GM19452 (cell line): ENCODE results near the gene PTPRU.

Experiments used
- ATAC-seq: cut with Tn5 transposase; IDR thresholded peaks from one replicate; pipeline ENCODE4 v1.9.1; 2021; ENCODE audit not compliant: unreplicated experiment

Gene PTPRU

DNA sequence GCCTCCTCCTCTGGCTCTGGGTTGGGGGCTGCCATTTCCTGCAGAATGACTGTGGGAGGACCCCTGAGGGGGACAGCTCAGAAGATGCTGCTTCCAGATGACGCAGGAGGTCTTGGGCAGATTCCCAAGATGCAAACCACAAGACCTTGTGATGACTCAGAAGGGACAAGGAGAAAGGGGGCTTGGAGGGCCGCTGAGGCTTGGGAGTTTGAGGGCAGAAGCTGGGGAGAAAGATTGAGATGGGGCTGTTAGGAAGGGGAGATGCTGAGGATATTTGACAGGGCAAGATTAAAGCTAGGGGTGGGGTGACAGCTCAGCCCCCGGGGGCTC, 7.5 kb downstream of the PTPRU start:
- ATAC-seq, result no peak

DNA sequence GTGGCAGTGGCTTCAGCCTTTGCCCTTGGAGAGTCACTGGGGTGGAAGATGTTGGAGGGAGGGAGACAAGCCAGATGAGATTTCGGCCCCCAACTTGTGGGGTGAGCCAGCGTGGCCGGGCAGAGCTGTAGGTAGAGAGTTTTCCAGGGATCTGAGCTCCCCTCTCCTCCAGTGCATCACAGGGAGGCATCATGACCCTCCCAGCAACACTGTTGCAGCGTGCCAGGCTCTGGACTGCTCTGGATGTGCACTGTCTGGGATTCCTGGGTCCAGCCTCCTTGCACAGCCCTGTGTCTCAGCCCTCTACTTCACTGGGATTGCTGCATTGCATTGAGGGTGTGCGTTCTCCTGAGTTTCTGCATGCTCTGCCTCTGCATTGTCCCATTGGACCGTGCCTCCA, 8.9 kb downstream of the PTPRU start:
- no peak for ATAC-seq

DNA sequence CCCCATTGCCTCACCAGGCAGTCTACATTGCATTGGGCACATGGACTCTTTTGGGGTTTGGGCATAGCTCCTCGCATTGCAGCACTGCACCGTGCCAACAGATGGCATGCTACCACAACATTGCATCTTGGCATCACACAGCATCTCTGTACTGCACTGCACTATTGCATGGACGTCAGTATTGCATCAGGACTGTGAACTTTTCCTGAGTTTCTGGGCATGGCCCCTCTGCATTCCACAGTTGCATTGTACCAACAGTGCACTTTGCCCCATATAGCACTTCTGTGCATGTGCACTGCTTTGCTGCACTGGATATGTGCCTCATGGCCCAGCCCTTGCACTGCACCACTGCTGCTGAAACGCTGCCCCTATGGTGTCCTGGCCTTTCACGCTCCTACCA, 9.6 kb downstream of the PTPRU start:
- no peak for ATAC-seq

DNA sequence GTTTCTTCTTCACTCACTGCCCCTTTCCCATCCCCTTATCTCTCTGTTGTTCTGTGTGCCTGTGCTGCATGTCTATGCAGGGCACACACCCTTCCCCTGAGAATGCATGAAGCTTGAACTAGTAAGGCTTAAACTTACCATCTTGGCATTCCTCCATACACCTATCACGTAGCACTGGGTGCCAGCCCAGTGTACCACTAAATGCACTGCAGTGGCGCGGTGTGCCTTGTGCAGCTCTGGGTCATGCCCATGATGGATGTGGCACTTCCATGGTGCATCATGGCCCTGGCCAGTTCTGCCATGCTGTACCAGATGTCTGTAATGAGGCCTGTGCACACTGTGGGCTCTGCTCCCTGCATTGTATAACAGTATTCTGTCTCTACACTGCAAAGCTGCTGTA, 10.7 kb downstream of the PTPRU start:
- ATAC-seq, result no peak

DNA sequence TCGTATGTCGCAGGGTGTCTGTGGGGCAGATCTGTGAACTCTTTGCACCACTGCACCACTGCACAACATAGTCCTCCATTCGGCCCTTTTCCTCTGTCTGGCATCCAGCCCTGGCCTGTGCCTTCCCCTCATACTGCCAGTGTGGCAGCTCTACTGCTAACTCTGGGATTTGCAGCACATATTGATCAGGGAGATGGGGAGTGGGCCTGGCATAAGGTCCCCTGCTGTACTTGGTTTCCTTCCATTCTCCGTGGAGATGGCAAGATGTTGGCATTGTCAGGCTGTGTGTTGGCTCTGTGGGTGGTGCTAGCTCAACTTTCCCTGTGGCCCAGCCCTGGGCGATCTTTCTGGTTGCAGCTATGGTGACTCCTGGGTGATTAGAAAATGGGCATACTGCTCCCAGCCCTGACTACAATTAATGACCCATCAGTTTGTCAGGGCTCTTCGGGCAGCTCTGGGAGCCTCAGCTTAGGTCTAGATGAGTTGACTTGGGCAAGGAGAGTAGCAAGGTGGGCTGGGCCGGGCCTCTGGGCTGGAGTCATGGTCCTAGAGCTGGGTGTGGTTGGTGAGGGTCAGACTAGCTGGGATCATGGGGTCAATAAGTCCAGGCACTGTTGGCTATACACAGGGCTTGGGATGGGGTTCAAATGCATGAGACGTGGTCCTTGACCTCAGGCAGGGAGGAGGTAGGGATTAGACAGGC, 11.4 kb downstream of the PTPRU start:
- ATAC-seq, result no peak

DNA sequence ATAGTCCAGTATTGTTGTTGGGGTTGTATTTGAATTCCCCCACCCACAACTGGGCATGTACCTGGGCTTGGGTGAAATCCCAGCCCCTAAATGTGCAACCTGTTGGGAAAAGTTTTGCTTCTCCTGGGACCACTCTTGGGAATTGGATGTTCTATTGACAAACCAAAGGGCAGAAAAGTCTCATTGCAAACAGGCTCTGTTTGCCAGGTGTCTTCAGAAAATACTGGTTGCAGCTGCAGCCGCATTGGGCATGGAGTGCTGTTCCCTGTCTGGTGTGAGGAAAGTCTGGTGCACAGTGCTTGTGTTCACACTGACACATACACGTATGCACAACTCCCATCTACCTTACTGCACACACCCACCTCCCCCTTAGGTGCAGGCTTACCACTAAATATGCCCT, 12.1 kb downstream of the PTPRU start:
- no peak for ATAC-seq

DNA sequence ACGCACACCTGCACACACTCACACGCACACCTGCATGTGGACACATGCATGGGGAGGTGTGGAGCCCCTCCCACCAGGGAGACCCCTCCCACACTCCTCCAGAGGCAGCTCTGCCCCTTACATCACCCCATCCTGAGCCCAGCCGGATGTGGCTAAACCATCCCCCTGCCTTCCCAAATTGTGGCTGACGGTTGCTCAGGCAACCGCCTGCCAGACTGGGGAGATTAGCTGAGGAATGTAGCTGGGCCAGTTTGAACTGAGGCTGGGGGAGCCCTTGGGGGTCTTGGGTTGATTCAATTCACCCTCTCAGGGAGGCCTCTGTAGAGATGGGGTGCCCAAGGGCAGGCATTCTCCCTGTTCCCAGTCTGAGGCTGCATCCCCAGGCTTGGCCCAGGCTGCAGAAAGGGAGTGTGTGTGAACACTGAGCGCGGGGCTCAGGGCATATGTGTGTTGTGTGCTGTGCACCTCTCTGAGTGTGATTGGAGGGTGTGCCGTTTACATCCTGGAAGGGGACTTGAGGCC, 12.9 kb downstream of the PTPRU start:
- ATAC-seq, result no peak

DNA sequence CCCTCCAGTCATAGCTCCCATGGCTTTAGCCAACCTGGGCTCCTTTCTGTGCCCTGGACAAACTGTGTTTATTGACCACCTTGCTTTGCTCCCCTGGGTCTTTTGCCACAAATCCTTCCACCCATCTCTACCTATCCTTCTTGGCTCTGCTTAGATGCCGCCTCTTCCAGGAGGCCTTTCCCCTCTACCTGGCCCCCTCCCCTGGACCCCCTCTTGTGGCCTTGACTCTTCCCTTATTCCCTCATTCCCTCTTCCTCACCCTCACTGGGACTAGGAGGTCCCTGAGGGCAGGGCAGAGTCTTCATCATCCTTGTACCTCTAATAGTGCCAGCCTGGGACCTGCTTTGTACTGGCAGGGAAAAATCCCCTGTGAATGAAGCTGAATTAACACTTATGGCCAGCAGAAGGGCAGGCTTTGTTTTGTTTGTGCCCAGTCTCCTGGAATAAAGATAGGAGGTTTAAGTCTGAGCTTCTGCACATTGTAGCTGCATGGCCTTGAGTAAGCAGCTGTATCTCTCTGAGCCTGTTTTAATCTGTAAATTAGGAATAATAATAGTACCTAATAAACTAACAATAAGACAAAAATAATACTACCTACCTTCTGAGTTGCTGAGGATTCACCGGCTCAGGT, 13.7 kb downstream of the PTPRU start:
- no peak for ATAC-seq

DNA sequence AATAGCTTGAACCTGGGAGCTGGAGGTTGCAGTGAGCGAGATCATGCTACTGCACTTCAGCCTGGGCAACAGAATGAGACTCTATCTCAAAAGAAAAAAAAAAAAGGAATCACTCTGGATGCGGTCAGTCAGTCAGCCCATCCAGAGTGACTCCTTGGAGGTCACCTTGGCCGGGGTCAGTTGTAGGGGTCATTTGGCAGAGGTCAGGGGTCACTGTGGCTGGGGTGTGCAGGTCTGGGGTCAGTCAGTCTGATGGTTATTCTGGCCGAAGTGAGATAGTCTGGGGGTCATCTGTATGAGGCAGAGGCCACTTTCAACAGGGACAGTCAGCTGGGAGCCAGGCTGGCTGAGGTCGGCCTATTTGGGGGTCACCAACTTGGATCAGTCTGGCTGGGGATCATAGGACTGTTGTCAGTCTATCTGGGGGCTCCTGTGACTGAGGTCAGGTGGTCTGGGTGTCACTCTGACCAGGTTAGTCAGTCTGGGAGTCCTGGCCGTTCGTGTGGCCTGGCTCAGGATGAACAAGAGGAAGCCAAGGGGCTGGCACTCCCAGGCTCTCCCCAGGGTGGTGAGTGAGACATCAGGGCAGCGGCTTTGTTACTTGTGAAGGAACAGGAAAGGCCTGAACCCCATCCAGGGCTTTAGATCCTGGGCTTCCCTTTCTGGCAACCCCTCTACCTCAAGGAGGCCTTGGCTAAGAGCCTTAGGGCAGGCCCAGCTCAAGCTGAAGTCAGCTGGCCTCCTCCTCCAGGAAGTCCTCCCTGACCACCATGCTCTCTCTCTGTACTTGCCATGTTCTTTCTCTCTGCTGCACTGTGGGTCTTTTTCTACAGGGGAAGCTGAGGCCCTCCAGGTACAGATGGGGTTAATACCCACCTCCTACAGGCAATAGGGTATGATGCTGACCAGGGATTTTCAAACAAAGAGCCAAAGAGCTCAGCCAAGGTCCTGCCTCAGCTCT, 15.1 kb downstream of the PTPRU start:
- ATAC-seq, result no peak

DNA sequence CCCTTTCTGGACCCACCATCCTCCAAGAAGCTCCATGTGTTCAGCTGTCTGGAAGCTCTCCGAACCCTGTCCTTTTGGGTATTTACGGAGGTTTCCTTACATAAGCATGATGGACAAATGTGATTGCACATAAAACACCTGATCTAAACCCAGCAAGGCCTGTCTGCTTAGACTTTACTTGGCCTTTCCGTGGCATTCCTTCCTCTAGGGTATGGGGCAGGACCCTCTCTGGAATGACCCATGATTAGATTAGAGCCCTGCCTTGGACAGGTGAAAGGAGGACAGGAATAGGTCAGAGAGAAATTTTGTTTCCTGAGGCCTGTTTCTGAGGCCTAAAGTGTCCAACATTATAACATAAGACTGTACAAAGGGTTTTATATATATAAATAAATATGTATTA, 16.9 kb downstream of the PTPRU start:
- ATAC-seq, result no peak

DNA sequence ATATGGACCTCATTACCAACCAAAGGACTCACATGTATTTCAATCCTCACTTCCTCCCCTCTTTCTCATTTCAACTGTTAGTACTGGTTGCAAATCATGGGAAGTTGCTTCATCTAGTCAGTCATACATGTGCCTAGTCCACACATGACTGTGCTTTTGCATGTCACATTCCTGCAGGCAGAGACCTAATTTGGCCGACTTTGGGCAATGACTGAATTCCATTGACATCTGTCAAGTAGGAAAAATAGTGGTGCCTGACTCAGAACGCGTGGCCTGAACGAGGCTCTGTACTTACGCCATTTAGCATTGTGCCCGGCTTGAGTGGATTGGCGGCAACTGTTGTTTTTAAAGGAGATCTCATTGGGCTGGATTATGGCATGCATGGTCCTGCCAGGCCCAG, 18.0 kb downstream of the PTPRU start:
- ATAC-seq, result no peak

DNA sequence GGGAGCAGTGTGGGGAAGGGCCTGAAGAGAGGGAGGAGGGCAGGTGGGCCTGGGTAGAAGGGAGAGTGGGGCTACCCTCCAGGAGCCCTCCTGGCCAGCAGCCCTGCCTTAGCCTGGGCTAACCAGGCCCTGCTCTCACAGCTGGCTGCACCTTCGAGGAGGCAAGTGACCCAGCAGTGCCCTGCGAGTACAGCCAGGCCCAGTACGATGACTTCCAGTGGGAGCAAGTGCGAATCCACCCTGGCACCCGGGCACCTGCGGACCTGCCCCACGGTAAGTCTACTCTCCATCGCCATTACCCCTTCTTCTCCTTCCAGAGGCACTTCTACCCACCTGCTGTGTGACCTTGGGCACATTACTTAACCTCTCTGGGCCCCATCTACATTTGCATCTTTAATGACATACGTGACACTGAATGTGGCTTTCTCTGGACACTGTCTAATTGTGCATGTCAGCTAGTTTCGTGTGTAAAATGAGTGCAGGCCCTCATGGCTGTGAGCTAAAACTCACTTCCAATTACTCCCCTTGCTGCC, 18.9 kb downstream of the PTPRU start:
- ATAC-seq, result no peak

DNA sequence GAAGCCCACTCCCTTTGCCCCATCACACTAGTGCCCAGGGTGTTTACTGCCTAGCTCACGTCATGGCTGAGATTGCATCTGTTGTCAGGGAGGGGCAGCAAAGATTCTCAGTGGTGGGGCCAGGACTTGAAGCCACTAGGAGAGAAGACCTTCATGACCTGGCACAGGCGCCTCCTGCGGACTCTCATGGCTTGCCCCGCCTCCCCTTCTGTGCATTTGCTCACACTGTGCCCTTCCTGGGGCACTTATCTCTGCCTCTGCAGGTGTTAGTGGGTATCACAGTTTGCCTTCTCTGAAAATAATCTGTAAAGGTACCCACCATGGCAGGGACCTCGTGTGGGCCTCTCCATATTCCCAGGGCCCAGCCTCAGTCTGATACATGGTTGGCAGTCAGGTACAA, 20.1 kb downstream of the PTPRU start:
- no peak for ATAC-seq

DNA sequence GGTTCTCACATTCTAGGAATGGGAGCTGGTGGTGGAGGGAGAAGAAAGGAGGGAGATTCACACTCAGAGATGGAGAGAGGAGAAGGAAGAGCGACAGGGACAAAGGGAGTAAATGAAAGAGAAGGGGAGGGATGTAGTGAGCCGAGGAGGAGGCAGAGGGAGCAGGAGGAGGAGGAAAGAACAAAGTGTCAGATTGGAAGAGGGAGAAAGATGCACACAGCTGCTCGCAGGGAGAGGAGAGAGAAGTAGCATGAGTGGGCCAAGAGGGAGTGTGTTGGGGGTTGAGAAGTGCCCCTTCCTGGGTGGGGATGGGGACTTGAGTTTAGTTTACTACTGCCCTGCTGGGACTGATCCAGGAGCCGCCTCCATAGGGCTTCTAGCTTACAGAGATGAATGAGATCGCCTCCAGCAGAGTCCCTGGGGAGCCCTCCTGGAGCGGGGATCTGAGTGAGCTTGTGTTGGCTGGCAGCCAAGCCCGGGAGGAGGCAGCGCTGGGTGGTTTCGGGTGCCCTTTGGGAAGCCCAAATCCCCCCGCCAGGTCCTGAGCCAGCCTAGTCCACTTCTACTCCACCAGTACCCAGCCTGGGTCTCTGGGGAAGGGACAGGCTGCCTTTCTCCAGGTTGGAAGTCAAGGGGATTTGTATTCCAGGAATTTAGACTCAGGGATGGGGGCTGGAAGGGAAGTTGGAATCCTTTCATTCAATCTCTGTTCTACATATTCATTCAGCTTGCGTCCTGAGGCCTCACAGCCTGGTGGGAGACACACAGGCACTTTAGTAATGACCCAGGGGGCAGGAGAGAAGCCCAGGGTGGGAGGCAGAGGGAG, 20.9 kb downstream of the PTPRU start:
- no peak for ATAC-seq

DNA sequence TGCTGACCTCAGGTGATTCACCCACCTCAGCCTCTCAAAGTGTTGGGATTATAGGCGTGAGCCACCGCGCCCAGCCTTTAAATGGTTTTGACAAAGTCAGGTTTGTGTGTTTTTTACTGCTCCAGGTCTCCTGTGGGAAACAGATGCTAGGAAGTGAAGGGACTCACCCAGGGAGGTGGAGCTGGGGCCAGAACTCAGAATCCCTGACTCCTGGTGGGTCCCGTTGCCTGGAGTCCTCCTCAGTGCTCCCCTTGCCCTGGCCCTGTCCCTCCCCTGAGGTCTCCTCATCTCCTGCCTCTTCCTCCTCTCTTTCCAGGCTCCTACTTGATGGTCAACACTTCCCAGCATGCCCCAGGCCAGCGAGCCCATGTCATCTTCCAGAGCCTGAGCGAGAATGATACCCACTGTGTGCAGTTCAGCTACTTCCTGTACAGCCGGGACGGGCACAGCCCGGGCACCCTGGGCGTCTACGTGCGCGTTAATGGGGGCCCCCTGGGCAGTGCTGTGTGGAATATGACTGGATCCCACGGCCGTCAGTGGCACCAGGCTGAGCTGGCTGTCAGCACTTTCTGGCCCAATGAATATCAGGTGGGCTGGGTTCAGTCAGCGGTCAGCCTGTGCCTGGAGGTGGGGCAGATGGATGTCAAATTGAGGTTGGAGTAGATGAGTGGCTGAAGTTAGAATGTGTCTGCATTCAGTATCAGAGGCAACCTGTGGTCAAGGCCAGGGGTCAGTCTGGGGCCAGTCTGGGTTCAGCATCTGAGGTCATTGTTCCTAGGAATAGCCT, 22.1 kb downstream of the PTPRU start:
- ATAC-seq, result no peak

DNA sequence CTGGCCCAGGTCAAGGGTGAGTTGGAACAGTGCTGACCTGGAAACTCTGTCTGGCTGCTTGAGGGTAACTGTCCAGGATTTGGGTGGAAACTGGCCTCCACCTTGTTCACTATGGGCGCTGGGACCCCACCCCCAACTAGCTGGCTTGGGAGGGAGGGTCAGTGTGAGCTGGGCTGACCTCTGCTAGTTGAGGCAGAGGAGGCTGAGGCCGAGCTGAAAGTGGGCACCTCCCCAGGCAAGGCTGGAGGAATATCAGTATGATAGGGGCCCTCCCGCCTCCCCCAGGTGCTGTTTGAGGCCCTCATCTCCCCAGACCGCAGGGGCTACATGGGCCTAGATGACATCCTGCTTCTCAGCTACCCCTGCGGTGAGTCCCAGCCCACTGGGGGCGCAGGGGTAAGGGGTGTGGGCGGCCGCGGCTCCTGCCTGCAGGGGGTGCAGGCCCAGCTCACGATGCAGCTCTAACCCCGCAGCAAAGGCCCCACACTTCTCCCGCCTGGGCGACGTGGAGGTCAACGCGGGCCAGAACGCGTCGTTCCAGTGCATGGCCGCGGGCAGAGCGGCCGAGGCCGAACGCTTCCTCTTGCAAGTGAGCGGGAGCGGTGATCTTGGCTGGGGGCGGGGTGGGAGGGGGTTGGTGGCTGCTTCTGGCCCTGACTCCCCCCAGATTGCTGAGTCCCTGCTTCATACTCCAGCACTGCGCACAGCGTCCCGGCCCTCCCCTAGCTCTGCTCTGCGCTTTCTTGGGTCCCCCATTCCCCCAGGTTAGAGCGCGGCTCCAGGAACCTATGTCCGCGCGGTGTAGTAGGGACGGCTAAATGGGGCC, 22.9 kb downstream of the PTPRU start:
- ATAC-seq, result no peak

DNA sequence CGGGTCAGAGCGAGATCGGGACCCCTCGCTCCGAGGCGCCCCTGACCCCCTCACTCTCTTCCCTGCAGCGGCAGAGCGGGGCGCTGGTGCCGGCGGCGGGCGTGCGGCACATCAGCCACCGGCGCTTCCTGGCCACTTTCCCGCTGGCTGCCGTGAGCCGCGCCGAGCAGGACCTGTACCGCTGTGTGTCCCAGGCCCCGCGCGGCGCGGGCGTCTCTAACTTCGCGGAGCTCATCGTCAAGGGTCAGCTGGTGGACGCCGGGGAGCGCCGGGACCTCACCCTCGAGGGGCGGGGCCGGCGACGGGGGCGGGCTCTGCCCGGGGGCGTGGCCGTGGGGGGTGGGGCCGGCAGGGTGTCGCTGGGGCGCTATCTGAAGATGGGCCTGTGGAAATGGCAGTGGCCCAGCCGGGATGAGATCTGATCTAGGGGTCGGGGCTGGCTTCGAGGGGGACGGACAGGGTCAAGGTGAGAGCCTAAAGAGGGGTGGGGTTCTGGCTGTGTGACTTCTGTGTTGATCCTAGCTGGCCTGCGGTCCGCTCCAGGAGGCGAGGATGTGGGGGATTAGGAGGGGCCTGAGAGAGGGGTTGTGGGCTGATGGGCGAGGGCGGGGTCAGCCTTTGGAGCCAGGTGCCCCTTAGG, 23.6 kb downstream of the PTPRU start:
- ATAC-seq, result no peak

DNA sequence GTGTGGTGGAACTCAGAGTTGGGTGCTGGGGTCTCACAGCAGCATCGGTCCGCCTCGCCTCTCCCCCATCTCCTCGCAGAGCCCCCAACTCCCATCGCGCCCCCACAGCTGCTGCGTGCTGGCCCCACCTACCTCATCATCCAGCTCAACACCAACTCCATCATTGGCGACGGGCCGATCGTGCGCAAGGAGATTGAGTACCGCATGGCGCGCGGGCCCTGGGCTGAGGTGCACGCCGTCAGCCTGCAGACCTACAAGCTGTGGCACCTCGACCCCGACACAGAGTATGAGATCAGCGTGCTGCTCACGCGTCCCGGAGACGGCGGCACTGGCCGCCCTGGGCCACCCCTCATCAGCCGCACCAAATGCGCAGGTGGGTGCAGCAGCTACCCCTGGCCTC, 24.2 kb downstream of the PTPRU start:
- ATAC-seq, result no peak
